Gastroesophageal sphincter (tissue), 4 donors: ENCODE data around the gene MYF6. TPM values are rescaled to one million over a fixed set of nuclear protein-coding genes. Genes with fewer than 3 reads are reported as not detected.

ENCODE experiments used
- ATAC-seq: fragments of 150-250 bp; one replicate; pipeline ENCODE4 v1.9.1; 2016; ENCODE audit warnings: mild to moderate bottlenecking, moderate library complexity
- H3K27ac ChIP-seq, 4 donors: fragments of 200-600 bp; sonication (generic) in 3 of 4; 1 replicate in 3 of 4; 2 replicates in 1 of 4; pipeline ENCODE4 v1.5.1; 2016 to 2019
- H3K27me3 ChIP-seq: fragments of 200-600 bp; sonication (generic); one replicate; pipeline ENCODE4 v1.5.1; 2019
- H3K36me3 ChIP-seq, 2 donors: fragments of 200-600 bp; sonication (generic); one replicate each; pipeline ENCODE4 v1.5.1; 2019; ENCODE audit warnings: control low read depth in 1 of 2
- H3K4me1 ChIP-seq, 3 donors: fragments of 200-600 bp; sonication (generic); 1 replicate in 2 of 3; 2 replicates in 1 of 3; pipeline ENCODE4 v1.5.1; 2016 to 2019; ENCODE audit warnings: control low read depth in 2 of 3
- H3K4me3 ChIP-seq, 2 donors: fragments of 200-600 bp; sonication (generic); one replicate each; pipeline ENCODE4 v1.5.1; 2019; ENCODE audit warnings: mild to moderate bottlenecking in 1 of 2, moderate library complexity in 1 of 2
- H3K9me3 ChIP-seq, 3 donors: fragments of 200-600 bp; sonication (generic); one replicate each; pipeline ENCODE4 v1.5.1; 2017 to 2019; ENCODE audit warnings: control low read depth in 2 of 3
- EP300 ChIP-seq: sonication (generic); formaldehyde crosslinking; IDR thresholded peaks from one replicate; pipeline ENCODE4 v1.6.1; 2017; ENCODE audit warnings: antibody characterized with exemption, mild to moderate bottlenecking
- POLR2A ChIP-seq, 2 donors: fragments of 450-650 bp; IDR thresholded peaks; one replicate each; pipeline ENCODE4 v1.6.1; 2017; ENCODE audit warnings: antibody characterized with exemption in 2 of 2, mild to moderate bottlenecking in 2 of 2, moderate library complexity in 1 of 2
- POLR2AphosphoS5 ChIP-seq: sonication (generic); formaldehyde crosslinking; IDR thresholded peaks from one replicate; pipeline ENCODE4 v1.6.1; 2017; ENCODE audit warnings: antibody characterized with exemption
- WGBS, 2 donors: methylation state at CpG; one replicate each; pipeline ENCODE4 v1.1.5; 2018; ENCODE audit warnings: low coverage in 1 of 2; 5-methylcytosine and 5-hydroxymethylcytosine counted together
- total RNA-seq, 4 donors: library from RNA; depleted of rRNA; stranded (reverse); fragments of >200 nt; gene quantifications; one replicate each; pipeline ENCODE4 v1.1.0, GENCODE V29; 2016
- TF ChIP-seq, protein P1 (sequence below), 4 experiments: fragments of 200-600 bp in 2 of 4; fragments of 450-650 bp in 2 of 4; sonication (generic) in 1 of 4; IDR thresholded peaks; one replicate each; pipeline ENCODE4 v1.5.1; 2017 to 2019; ENCODE audit warnings: antibody characterized with exemption in 4 of 4, mild to moderate bottlenecking in 2 of 4, moderate library complexity in 2 of 4

The MYF6 gene
- total RNA-seq, 4 donors from 2014 or later = not detected

DNA sequence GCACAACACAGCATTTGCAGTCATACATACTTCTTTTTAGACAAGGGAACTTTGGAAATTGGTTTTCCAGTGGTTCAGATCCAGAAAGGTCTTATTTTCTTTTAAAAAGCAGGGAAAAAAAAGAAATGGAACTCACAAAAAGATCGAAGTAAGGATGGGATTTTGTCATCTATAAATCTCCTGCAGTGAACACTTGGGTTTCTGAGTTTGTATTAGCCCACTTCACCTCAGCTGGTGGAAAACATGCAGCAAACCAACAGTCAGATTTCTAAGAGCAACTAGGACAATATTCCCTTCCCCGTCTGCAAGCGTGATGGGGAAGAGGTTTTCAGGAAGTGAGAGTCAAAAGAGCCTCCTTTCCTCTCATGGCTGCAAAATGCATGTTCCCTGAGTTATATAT lies 13.9 kb downstream of the MYF6 start:
- H3K4me1 ChIP-seq = no peaks in the 10 kb centered on the region
- WGBS, 2 donors = 53 to 100% methylated on average over 1 to 3 of the region's 3 CpGs

DNA sequence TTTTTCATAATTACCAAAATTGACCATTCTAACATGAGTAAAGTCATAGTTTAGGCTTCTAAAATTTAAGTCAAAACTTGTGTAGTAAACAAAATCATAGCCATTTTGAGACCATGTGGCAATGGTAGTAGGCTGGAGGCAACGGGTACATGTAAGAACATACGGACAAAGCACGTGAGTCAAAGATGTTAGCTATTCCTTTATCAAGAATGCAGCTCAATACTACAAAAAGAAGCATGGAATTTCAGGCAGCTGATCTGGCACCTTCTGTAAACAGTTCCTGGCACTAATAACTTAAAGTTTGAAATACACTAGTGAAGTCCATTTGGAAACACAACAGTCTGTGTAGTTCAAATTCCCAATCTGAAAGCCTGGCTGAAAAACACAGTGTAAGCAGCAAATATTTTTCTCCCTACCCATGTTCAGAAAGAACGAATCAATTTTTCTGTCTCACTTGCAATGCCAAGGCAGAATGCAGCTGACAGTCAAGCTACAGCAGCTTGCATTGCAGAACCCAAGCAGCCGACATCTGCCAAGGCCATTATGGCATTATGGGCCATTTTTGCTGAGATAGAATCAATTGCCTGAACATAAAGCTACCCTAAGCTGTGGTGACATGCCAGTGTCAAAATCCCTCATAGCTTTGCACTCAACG lies 38.5 kb downstream of the MYF6 start:
- TF ChIP-seq, protein P1, sequence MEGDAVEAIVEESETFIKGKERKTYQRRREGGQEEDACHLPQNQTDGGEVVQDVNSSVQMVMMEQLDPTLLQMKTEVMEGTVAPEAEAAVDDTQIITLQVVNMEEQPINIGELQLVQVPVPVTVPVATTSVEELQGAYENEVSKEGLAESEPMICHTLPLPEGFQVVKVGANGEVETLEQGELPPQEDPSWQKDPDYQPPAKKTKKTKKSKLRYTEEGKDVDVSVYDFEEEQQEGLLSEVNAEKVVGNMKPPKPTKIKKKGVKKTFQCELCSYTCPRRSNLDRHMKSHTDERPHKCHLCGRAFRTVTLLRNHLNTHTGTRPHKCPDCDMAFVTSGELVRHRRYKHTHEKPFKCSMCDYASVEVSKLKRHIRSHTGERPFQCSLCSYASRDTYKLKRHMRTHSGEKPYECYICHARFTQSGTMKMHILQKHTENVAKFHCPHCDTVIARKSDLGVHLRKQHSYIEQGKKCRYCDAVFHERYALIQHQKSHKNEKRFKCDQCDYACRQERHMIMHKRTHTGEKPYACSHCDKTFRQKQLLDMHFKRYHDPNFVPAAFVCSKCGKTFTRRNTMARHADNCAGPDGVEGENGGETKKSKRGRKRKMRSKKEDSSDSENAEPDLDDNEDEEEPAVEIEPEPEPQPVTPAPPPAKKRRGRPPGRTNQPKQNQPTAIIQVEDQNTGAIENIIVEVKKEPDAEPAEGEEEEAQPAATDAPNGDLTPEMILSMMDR (IDR thresholded peaks at IDR 0.05) = no peak
- TF ChIP-seq POLR2A (IDR thresholded peaks at IDR 0.05) (no peak), POLR2AphosphoS5 (no peak), EP300 (no peak)
- 65 to 72% methylated on average over 5 to 6 of the region's 6 CpGs for WGBS, 2 donors
- Histone ChIP-seq H3K4me1 (no peaks in the 10 kb centered on the region), H3K36me3 (no peaks in the 10 kb centered on the region), H3K27me3 (no peaks in the 10 kb centered on the region), H3K4me3 (no peak overlapping the region), H3K9me3 (no peaks in the 10 kb centered on the region), H3K27ac (no peak overlapping the region)
- no peak for ATAC-seq

More for the DNA sequence above, 13.9 kb downstream of the MYF6 start:
- Histone ChIP-seq H3K27me3 (peaks cover 9% of the 10 kb centered on the region), H3K27ac (no peak overlapping the region), H3K4me3 (no peak overlapping the region), H3K36me3 (no peaks in the 10 kb centered on the region), H3K9me3 (no peaks in the 10 kb centered on the region)
- TF ChIP-seq POLR2AphosphoS5 = no peak
- TF ChIP-seq EP300 = no peak
- no peak for TF ChIP-seq POLR2A (IDR thresholded peaks at IDR 0.05)
- TF ChIP-seq, protein P1 (IDR thresholded peaks at IDR 0.05) = no peak
- no peak for ATAC-seq

DNA sequence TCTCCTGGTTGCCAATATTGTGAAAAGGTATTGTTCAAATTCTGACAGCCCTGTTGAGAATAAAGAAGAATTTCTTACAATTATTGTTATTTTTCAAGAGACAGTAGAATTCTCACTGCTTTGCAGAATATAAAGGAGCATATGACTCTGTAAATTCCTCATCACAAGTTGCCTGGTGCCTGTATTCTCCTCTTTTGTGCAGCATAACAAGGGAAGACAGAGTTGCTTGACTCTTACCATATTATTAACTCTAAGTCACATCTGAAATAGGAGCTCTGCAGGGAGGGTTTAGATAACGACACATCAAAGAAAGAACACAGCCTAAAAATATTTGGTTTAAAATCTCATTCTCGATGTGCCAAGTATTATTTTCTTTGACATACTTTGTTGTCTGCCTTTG lies 40.4 kb downstream of the MYF6 start:
- H3K9me3 ChIP-seq = no peaks in the 10 kb centered on the region
- no peaks in the 10 kb centered on the region for H3K36me3 ChIP-seq
- H3K27ac ChIP-seq = no peak overlapping the region
- no peaks in the 10 kb centered on the region for H3K4me1 ChIP-seq
- no peaks in the 10 kb centered on the region for H3K27me3 ChIP-seq
- 45 to 67% methylated on average over 2 of the region's 2 CpGs for WGBS, 2 donors
- H3K4me3 ChIP-seq = no peak overlapping the region
- no peak for ATAC-seq
- TF ChIP-seq POLR2A (IDR thresholded peaks at IDR 0.05) (no peak), POLR2AphosphoS5 (no peak), EP300 (no peak)

DNA sequence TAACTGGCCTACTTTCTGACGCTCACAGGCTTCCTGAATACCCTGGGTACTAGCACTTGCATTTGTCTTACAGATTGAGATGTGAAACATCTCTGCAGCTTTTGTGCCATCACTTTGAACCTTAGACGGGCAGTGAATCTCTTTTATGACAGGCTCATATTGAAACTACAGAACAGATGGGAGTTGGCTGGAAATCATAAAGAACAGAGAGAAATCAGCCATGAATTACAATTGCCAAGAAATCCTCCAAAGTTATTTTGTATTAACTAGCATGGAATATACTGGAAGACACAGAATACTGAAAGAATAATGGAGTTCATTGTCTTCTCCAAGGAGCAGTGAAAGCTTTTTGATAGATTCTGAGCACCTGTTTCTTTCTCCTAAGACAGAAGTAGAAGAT lies 42.0 kb downstream of the MYF6 start:
- no peaks in the 10 kb centered on the region for H3K4me1 ChIP-seq
- ATAC-seq = no peak
- no peak overlapping the region for H3K4me3 ChIP-seq
- H3K36me3 ChIP-seq = no peaks in the 10 kb centered on the region
- no peaks in the 10 kb centered on the region for H3K27me3 ChIP-seq
- TF ChIP-seq, protein P1 (IDR thresholded peaks at IDR 0.05) = no peak
- no peak for TF ChIP-seq POLR2A (IDR thresholded peaks at IDR 0.05)
- TF ChIP-seq POLR2AphosphoS5 = no peak
- TF ChIP-seq EP300 = no peak
- H3K27ac ChIP-seq = no peak overlapping the region
- no peaks in the 10 kb centered on the region for H3K9me3 ChIP-seq
- WGBS, 2 donors = 61 to 100% methylated on average over 1 to 2 of the region's 2 CpGs

DNA sequence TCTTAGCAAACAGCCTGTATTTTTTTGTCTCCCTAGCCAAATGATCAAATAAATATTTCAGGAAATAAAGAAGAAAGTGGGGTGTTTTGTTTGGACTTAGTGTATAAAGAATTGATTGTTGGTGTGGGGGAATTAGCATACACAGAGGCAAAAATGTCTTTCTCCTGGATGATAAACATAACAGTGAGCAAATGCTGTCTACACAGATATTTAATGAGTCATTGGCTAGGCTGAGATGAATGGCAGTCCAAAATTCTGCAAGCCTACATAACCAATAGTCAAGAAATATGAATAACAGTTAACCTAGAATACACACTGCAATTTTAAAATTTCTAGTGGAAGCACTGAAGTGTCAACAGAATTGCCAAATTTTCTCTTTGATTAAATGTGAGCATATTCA lies 45.0 kb downstream of the MYF6 start:
- H3K27ac ChIP-seq = no peak overlapping the region
- H3K9me3 ChIP-seq = no peaks in the 10 kb centered on the region
- TF ChIP-seq EP300 (no peak), POLR2A (IDR thresholded peaks at IDR 0.05) (no peak), POLR2AphosphoS5 (no peak)
- TF ChIP-seq, protein P1 (IDR thresholded peaks at IDR 0.05) = no peak
- no peak for ATAC-seq
- H3K4me1 ChIP-seq = no peaks in the 10 kb centered on the region
- H3K27me3 ChIP-seq = no peaks in the 10 kb centered on the region
- H3K4me3 ChIP-seq = no peak overlapping the region
- no peaks in the 10 kb centered on the region for H3K36me3 ChIP-seq
